SIG-M5 (cell line): ENCODE measurements around the gene VMAC.

Experiments
- DNase-seq: peaks from one replicate; lab custom pipeline; 2025; lab: John Stamatoyannopoulos, UW

VMAC gene

GRCh38 chr19:5931251-5931650 lies 26.6 kb downstream of the VMAC start:
- no peak for DNase-seq

GRCh38 chr19:5932146-5932545 lies 27.5 kb downstream of the VMAC start:
- DNase-seq: no peak

GRCh38 chr19:5932609-5933262 lies 28.1 kb downstream of the VMAC start:
- DNase-seq: no peak

- no peak for DNase-seq
These were observed 28.9 kb downstream of the VMAC start for GRCh38 chr19:5933391-5934068.

- DNase-seq: no peak
These were observed 29.4 kb downstream of the VMAC start for GRCh38 chr19:5934069-5934401.

GRCh38 chr19:5934774-5935472 lies 30.3 kb downstream of the VMAC start:
- DNase-seq: no peak

- DNase-seq: no peak
These were observed 31.0 kb downstream of the VMAC start for GRCh38 chr19:5935473-5936291.

- DNase-seq: no peak
These were observed 31.6 kb downstream of the VMAC start for GRCh38 chr19:5936292-5936592.

- no peak for DNase-seq
These were observed 32.9 kb downstream of the VMAC start for GRCh38 chr19:5937550-5937949.

GRCh38 chr19:5940260-5941208 lies 35.9 kb downstream of the VMAC start:
- DNase-seq: no peak

- DNase-seq: no peak
These were observed 37.0 kb downstream of the VMAC start for GRCh38 chr19:5941673-5942072.

- DNase-seq: no peak
These were observed 38.4 kb downstream of the VMAC start for GRCh38 chr19:5943045-5943444.

- no peak for DNase-seq
These were observed 39.0 kb downstream of the VMAC start for GRCh38 chr19:5943623-5944022.

- no peak for DNase-seq
These were observed 42.8 kb downstream of the VMAC start for GRCh38 chr19:5947435-5947834.

GRCh38 chr19:5948752-5949564 lies 44.3 kb downstream of the VMAC start:
- no peak for DNase-seq

GRCh38 chr19:5949792-5950305 lies 45.2 kb downstream of the VMAC start:
- DNase-seq: no peak

GRCh38 chr19:5950741-5951140 lies 46.1 kb downstream of the VMAC start:
- DNase-seq: no peak

- DNase-seq: no peak
These were observed 46.7 kb downstream of the VMAC start for GRCh38 chr19:5951338-5951861.

GRCh38 chr19:5952193-5953029 lies 47.7 kb downstream of the VMAC start:
- DNase-seq: no peak
